ENCODE measurements around the gene DOCK4.

DOCK4 gene

GRCh38 chr7:111958431-111958830 is 247.8 kb downstream of the DOCK4 start:
- TF ChIP-seq EGR1 (IDR thresholded peaks at IDR 0.05) (no peak), TAF1 (IDR thresholded peaks at IDR 0.05; ENCODE audit: low read depth) (no peak), TEAD4 (IDR thresholded peaks at IDR 0.05) (no peak), NFIC (IDR thresholded peaks at IDR 0.05) (no peak), REST (IDR thresholded peaks at IDR 0.05; ENCODE audit: low read depth) (no peak), USF1 (IDR thresholded peaks at IDR 0.05) (no peak), MAX (IDR thresholded peaks at IDR 0.05) (no peak), EP300 (IDR thresholded peaks at IDR 0.05; ENCODE audit: borderline replicate concordance) (no peak), RAD21 (IDR thresholded peaks at IDR 0.05; ENCODE audit: low read depth) (no peak), CREB1 (IDR thresholded peaks at IDR 0.05; ENCODE audit: low read depth) (no peak), YY1 (IDR thresholded peaks at IDR 0.05; ENCODE audit: low read depth) (no peak), ZBTB7A (IDR thresholded peaks at IDR 0.05; ENCODE audit: low read depth) (no peak), CEBPB (IDR thresholded peaks at IDR 0.05) (no peak), TCF12 (IDR thresholded peaks at IDR 0.05; ENCODE audit: low read depth) (no peak), FOXM1 (IDR thresholded peaks at IDR 0.05; ENCODE audit: borderline replicate concordance, low read depth) (no peak)

GRCh38 chr7:111955616-111956015 is 250.6 kb downstream of the DOCK4 start:
- TF ChIP-seq EGR1 (IDR thresholded peaks at IDR 0.05) (no peak), USF1 (IDR thresholded peaks at IDR 0.05) (no peak)

- no peak for TF ChIP-seq REST (IDR thresholded peaks at IDR 0.05; ENCODE audit: low read depth)
- TF ChIP-seq NFIC (IDR thresholded peaks at IDR 0.05): no peak
- no peak for TF ChIP-seq MAX (IDR thresholded peaks at IDR 0.05)
- no peak for TF ChIP-seq YY1 (IDR thresholded peaks at IDR 0.05; ENCODE audit: low read depth)
- no peak for TF ChIP-seq TEAD4 (IDR thresholded peaks at IDR 0.05)
- TF ChIP-seq TCF12 (IDR thresholded peaks at IDR 0.05; ENCODE audit: low read depth): no peak
- no peak for TF ChIP-seq ZBTB7A (IDR thresholded peaks at IDR 0.05; ENCODE audit: low read depth)
- no peak for TF ChIP-seq FOXM1 (IDR thresholded peaks at IDR 0.05; ENCODE audit: borderline replicate concordance, low read depth)
- TF ChIP-seq CREB1 (IDR thresholded peaks at IDR 0.05; ENCODE audit: low read depth): no peak
- no peak for TF ChIP-seq USF1 (IDR thresholded peaks at IDR 0.05)
- no peak for TF ChIP-seq RAD21 (IDR thresholded peaks at IDR 0.05; ENCODE audit: low read depth)
- no peak for TF ChIP-seq TAF1 (IDR thresholded peaks at IDR 0.05; ENCODE audit: low read depth)
- no peak for TF ChIP-seq EP300 (IDR thresholded peaks at IDR 0.05; ENCODE audit: borderline replicate concordance)
- TF ChIP-seq CEBPB (IDR thresholded peaks at IDR 0.05): no peak
- TF ChIP-seq EGR1 (IDR thresholded peaks at IDR 0.05): no peak
Observed at GRCh38 chr7:111954474-111955381, 251.5 kb downstream of the DOCK4 start.

GRCh38 chr7:111954056-111954455 is 252.1 kb downstream of the DOCK4 start:
- TF ChIP-seq TAF1 (IDR thresholded peaks at IDR 0.05; ENCODE audit: low read depth) (no peak), EGR1 (IDR thresholded peaks at IDR 0.05) (no peak), RAD21 (IDR thresholded peaks at IDR 0.05; ENCODE audit: low read depth) (no peak), EP300 (IDR thresholded peaks at IDR 0.05; ENCODE audit: borderline replicate concordance) (no peak), TCF12 (IDR thresholded peaks at IDR 0.05; ENCODE audit: low read depth) (no peak), TEAD4 (IDR thresholded peaks at IDR 0.05) (no peak), YY1 (IDR thresholded peaks at IDR 0.05; ENCODE audit: low read depth) (no peak), ZBTB7A (IDR thresholded peaks at IDR 0.05; ENCODE audit: low read depth) (no peak), NFIC (IDR thresholded peaks at IDR 0.05) (no peak), MAX (IDR thresholded peaks at IDR 0.05) (no peak), CEBPB (IDR thresholded peaks at IDR 0.05) (no peak), USF1 (IDR thresholded peaks at IDR 0.05) (no peak), REST (IDR thresholded peaks at IDR 0.05; ENCODE audit: low read depth) (no peak), FOXM1 (IDR thresholded peaks at IDR 0.05; ENCODE audit: borderline replicate concordance, low read depth) (no peak), CREB1 (IDR thresholded peaks at IDR 0.05; ENCODE audit: low read depth) (no peak)
